HG03558 (cell line): Measurements from ENCODE around the gene PUS7L.

Experiments used
- ATAC-seq: cut with Tn5 transposase; IDR thresholded peaks from one replicate; pipeline ENCODE4 v1.9.1; 2021; ENCODE audit warnings: moderate number of reproducible peaks; ENCODE audit not compliant: unreplicated experiment; ENCODE audit errors: extremely low read depth

The PUS7L gene

GRCh38 chr12:43675048-43675904 lies 83.3 kb downstream of the PUS7L start:
- ATAC-seq: no peak

- no peak for ATAC-seq
Observed at GRCh38 chr12:43669373-43669772, 89.2 kb downstream of the PUS7L start.
